ENCODE measurements around the gene CIZ1.

Gene CIZ1

DNA sequence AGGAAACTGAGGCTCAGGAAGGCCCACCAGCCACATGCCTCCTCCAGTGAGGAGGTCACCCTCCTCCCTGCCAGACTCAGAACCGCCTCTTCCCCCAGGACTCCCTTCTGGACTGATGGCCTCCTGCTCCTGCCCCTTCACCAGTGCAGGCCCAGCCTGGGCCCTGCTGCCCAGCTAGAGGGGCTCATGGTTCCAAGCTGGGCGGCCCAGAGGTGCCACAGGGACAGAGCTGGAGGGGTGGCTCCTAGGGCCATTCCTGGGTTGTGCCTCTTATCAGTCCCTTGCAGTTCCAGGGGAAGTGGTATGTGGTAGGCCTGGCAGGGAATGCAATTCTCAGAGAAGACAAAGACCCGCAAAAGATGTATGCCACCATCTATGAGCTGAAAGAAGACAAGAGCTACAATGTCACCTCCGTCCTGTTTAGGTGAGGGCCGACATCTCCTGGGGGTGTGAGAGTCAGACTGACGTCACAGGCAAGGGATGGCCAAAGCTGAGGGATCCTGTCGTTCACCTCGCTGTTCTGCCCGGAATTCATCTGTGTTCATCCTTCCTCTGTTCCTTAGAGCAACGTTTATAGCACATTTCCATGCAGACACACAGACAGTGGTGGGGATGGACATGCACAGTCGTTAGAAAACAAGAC lies 41.3 kb downstream of the CIZ1 start:
- DNase-seq (ENCODE audit: low spot score in 2 of 2), result no peak
- Mint-ChIP-seq H3K27ac (peak overlapping the region; percentile 67), H3K4me1 (peaks cover 13% of the 10 kb centered on the region), H3K4me3 (no peak overlapping the region), H3K36me3 (no peaks in the 10 kb centered on the region), H3K9me3 (no peaks in the 10 kb centered on the region)
- ATAC-seq, result no peak

DNA sequence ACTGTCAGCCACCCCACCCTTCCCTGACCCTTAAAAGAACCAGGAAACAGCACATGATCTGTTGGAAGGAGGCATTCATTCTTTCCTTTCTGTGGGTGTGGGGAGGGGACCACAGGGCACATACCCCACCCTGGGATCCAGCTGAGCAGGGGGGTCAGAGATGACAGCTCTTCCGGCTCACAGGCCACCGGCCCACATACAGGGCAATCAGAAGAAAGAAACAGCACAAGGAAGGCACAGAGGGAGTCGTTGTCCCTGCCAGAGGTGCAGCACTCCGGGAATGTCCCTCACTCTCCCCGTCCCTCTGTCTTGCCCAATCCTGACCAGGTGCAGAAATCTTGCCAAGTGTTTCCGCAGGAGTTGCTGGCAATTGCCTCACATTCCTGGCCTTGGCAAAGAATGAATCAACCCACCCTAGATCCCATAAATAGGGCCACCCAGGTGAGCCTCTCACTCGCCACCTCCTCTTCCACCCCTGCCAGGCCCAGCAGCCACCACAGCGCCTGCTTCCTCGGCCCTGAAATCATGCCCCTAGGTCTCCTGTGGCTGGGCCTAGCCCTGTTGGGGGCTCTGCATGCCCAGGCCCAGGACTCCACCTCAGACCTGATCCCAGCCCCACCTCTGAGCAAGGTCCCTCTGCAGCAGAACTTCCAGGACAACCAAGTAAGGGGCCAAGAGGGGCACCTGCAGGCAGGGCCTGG lies 42.2 kb downstream of the CIZ1 start, which contains the start of gene LCN2:
Gene LCN2, plus strand, starts transcription at position 453 of the 701 bp plus-strand sequence. Its CDS starts 73 bp downstream, at position 526.
- Mint-ChIP-seq H3K36me3 (no peaks in the 10 kb centered on the region), H3K4me1 (peaks cover 13% of the 10 kb centered on the region), H3K9me3 (no peaks in the 10 kb centered on the region), H3K27ac (peak within 1 kb of the TSS; percentile 67), H3K4me3 (no peak within 1 kb of the TSS)
- no peak for DNase-seq (ENCODE audit: low spot score in 2 of 2)
- no peak for ATAC-seq

DNA sequence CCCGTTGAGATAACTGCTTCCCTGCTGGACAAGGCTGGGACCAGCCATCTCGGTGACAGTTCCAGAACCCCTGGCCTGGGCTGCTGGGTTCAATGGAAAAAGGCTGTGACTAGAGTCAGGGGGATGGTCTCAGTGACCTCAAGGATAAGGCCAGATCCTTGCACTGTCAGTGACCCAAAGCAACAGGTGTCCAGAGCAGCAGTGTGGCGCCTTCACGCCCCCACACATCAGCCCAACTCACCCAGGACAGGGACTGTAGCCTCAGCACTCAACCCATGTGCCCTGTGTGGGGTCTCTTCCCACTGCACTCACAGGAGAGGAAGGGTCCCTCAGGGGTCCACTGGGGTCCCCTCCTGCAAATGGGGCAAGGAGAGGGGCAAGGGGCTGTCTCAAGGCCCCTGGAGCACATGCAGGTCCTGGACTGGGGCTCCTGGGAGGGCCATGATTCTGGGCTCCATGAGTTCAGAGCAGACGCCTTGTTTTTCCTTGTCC lies 42.8 kb downstream of the CIZ1 start:
- H3K27ac Mint-ChIP-seq, result no peak overlapping the region
- H3K36me3 Mint-ChIP-seq, result no peaks in the 10 kb centered on the region
- no peaks in the 10 kb centered on the region for H3K9me3 Mint-ChIP-seq
- H3K4me1 Mint-ChIP-seq, result peaks cover 13% of the 10 kb centered on the region
- H3K4me3 Mint-ChIP-seq, result no peak overlapping the region
- ATAC-seq, result no peak
- no peak for DNase-seq (ENCODE audit: low spot score in 2 of 2)

DNA sequence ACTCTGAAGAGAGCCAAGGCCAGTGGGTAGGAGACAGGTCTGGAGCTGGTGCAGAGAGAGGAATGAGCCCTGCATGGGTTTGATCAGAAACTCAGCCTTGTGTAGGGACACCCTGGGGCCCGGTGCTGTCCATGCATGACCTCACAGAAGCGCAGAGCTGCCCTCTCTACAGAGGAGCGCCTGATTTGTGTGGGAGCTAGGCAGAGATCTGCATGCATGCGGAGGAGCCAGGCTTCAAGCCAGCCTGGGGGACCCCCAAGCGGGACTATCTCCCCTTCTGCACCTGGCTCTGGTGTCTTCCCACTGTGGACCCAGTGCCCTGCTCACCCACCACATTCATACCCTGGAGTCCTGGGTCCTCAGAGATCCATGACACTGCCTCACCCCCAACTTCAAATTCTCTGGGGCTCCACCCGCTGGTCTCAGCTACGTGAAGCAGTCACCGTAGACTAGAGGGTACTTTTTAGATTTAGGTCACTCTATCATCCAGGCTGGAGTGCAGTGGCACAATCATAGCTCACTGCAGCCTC lies 44.7 kb downstream of the CIZ1 start:
- Mint-ChIP-seq H3K9me3 (no peaks in the 10 kb centered on the region), H3K4me3 (no peak overlapping the region), H3K27ac (no peak overlapping the region), H3K36me3 (no peaks in the 10 kb centered on the region), H3K4me1 (peaks cover 19% of the 10 kb centered on the region)
- ATAC-seq, result no peak
- no peak for DNase-seq (ENCODE audit: low spot score in 2 of 2)

DNA sequence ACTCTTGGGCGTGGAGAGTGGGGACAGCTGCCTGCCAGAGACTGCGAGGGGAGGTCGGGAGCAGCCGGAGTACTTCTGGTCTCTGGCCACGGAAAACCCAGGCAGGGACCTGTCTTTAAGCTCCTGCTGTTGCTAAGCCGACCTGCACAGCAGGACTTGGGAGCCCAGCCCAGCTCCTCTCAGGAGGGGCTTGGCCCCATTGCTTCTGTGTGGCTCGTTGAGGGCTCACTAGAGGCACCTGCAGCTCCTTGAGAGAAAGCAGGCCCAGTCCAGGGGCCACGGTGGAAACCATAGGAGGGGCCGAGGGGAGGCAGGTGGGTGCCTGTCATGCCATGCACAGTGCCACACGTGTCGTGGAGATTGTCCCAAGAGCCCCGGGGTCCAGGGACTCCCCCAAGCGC lies 45.4 kb downstream of the CIZ1 start:
- Mint-ChIP-seq H3K4me3 (no peak overlapping the region), H3K27ac (no peak overlapping the region), H3K4me1 (peaks cover 17% of the 10 kb centered on the region), H3K36me3 (no peaks in the 10 kb centered on the region), H3K9me3 (no peaks in the 10 kb centered on the region)
- ATAC-seq (peak; percentile 11), DNase-seq (ENCODE audit: low spot score in 2 of 2) (no peak)

DNA sequence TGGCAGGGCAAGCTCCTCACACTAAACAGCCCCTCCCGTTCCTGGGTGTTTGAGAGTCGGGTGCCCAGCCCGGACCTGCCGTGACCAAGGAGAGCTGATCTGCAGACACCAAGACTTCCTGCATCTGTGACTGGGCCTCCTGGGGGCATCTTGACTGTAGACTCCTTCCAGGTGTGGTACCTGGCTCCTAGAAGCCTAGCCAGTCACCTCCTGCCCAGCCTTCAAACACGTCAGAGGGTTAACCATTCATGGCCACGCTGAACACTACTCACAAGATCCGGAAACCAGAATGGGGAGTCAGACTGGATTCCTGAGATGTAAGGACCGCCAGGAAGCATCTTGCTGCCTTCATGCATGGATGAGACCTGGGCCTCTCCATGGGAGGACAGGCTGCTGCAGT lies 45.8 kb downstream of the CIZ1 start:
- DNase-seq (ENCODE audit: low spot score in 2 of 2) (no peak), ATAC-seq (no peak)
- Mint-ChIP-seq H3K4me1 (peaks cover 13% of the 10 kb centered on the region), H3K9me3 (no peaks in the 10 kb centered on the region), H3K36me3 (no peaks in the 10 kb centered on the region), H3K4me3 (no peak overlapping the region), H3K27ac (no peak overlapping the region)

DNA sequence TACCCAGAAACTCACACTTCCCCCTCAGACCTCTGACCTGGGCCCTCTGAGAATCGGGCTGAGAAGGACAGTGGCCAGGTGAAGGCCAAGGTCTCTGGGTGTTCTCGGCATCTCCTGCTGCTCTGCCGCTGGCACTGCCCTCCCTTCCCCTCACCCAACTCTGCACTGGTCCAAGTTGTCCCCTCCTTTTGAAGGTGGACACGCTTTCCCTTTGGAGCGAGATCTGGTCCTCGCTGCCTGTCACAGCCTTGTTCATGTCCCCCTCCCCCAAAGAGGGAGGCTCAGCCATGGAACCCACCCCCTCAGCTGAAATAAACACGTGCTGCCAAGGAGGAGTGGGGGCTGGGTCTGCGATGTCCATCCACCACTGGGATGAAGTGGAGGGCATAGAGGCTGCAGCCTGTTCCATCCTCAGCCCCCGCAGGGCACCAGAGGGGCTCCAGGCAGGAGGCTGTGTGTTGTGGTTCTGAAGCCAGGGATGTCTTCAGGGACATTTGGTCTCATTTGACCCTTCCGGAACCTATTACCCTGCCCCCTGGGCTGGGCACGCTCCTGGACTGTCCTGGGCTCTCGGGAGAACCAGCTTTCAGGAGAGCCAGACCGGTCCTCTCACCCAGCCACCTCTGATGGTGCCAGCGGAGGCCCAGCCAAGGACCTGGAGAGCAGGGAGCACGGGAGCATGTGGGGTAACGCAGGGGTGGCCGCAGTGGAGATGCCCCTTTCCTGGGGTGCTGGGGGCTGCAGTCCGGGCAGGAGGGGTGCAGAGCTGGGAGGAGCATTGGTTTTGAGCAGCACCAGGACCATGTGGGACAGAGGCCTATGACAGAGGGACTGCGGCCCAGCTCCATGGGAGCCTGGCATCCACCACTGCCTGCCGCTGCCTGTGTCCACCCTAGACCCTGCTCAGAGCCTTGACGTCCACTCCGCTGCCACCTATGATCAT lies 46.9 kb downstream of the CIZ1 start:
- H3K27ac Mint-ChIP-seq, result no peak overlapping the region
- H3K4me3 Mint-ChIP-seq, result no peak overlapping the region
- H3K36me3 Mint-ChIP-seq, result no peaks in the 10 kb centered on the region
- DNase-seq (ENCODE audit: low spot score in 2 of 2) (no peak), ATAC-seq (no peak)
- H3K9me3 Mint-ChIP-seq, result no peaks in the 10 kb centered on the region
- H3K4me1 Mint-ChIP-seq, result peaks cover 6% of the 10 kb centered on the region

DNA sequence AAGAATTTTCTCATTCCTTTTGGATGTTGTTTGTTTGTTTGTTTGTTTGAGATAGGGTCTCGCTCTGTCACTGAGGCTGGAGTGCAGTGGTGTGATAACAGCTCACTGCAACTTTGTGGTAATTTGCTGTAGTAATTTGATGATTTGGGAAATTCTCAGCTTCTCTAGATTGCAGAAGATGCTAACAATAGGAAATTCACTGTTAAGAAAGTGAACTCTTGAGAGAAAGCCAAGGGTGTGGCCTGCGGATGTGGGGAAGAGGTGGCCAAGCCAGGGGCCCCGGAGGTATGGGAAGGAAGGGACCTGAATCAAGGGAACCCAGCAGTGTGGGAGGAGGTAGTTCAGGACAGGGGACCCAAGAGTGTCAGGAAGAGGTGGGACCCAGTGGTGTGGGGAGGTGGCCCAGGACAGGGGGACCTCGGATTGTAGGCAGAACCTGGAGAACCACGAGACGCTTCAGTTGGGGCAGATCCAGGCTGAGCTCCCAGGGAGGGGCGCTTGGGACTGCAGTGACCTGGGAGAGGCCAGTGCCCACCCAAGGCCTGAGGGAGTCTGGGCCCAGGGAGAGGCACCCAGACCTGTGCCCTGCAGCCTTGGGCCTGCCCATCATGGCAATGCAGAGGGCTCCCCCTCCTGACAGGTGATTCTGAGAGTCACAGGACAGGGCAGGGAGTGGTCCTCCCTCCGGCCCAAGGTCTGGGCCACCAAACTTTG lies 47.7 kb downstream of the CIZ1 start:
- peaks cover 6% of the 10 kb centered on the region for H3K4me1 Mint-ChIP-seq
- H3K9me3 Mint-ChIP-seq, result no peaks in the 10 kb centered on the region
- ATAC-seq, result no peak
- H3K27ac Mint-ChIP-seq, result peak overlapping the region; percentile 84
- no peaks in the 10 kb centered on the region for H3K36me3 Mint-ChIP-seq
- H3K4me3 Mint-ChIP-seq, result no peak overlapping the region
- DNase-seq (ENCODE audit: low spot score in 2 of 2), result no peak

DNA sequence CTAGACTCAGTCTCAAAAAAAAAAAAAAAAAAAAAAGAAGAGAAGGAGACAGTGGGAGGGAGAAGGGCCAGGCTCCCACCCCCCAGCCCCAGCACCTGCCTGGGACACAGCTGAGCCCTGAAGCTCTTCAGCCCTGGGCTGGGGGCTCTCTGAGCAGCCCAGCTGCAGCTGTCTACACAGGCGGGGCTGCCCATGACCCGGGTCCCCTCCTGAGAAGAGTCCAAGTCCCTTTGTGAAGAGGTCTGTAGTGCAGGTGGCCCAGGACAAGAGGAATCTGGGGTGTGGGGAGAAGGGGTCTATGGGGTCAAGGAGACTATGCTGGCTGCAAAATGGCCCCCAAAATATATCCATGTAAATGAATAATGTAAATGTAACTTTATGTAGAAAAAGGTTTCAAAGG lies 48.8 kb downstream of the CIZ1 start:
- no peak for DNase-seq (ENCODE audit: low spot score in 2 of 2)
- ATAC-seq, result no peak
- no peaks in the 10 kb centered on the region for H3K9me3 Mint-ChIP-seq
- H3K4me3 Mint-ChIP-seq, result no peak overlapping the region
- peak overlapping the region; percentile 35 for H3K27ac Mint-ChIP-seq
- H3K36me3 Mint-ChIP-seq, result no peaks in the 10 kb centered on the region
- H3K4me1 Mint-ChIP-seq, result peaks cover 6% of the 10 kb centered on the region

DNA sequence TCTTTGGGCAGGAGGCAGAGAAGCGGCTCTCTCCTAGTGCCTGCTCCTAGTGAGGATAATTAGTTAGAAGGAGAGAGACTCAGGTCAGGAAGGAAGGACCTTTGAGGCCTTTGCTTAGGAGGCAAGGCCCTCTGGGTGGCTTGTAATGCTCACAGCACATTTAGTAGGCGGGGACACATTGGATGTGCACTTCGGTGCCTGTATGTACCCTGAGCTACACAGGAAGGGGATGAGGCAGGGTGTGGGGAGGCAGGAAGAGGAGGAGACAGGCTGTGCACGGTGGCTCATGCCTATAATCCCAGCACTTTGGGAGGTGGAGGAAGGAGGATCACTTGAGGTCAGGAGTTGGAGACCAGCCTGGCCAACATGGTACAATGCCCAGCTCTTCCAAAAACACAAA lies 49.3 kb downstream of the CIZ1 start:
- DNase-seq (ENCODE audit: low spot score in 2 of 2), result no peak
- H3K36me3 Mint-ChIP-seq, result no peaks in the 10 kb centered on the region
- H3K27ac Mint-ChIP-seq, result peak overlapping the region; percentile 35
- peaks cover 6% of the 10 kb centered on the region for H3K4me1 Mint-ChIP-seq
- no peak overlapping the region for H3K4me3 Mint-ChIP-seq
- ATAC-seq, result no peak
- no peaks in the 10 kb centered on the region for H3K9me3 Mint-ChIP-seq

DNA sequence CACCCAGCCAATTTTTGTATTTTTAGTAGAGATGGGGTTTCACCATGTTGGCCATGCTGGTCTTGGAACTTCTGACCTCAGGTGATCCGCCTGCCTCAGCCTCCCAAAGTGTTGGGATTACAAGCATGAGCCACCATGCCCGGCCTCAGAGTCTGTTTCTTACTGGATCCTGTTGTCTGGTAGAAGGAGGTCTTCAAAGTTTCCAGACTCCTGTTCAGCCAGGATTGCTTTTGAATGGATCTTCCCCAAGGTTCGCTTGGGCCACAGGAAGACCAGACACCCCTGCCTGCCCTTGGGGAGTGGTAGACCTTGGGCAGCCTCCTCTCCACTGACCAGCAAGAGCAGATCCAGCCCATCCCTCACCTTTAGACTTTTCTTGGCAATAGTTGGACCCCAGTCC lies 49.8 kb downstream of the CIZ1 start:
- ATAC-seq, result no peak
- DNase-seq (ENCODE audit: low spot score in 2 of 2), result no peak
- no peaks in the 10 kb centered on the region for H3K9me3 Mint-ChIP-seq

DNA sequence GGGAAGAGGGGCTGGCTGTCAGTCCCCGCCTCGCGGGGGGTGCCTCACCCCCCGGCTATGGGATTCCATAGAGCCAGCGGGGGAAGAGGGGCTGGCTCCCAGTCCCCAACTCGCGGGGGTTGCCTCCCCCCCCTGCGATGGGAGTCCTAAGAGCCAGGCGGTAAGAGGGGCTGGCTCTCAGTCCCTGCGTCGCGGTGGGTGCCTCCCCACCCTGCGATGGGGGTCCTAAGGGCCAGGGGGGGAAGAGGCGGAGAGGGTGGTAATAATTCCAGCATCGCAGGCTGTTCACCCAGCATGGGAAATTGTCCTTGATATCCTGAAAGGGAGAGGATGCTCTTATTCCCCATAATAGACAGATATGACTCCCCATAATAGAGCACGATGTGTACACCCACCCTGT lies 51.8 kb downstream of the CIZ1 start:
- DNase-seq (ENCODE audit: low spot score in 2 of 2) (no peak), ATAC-seq (no peak)
- Mint-ChIP-seq H3K36me3 (no peaks in the 10 kb centered on the region), H3K27ac (no peak overlapping the region), H3K9me3 (no peaks in the 10 kb centered on the region), H3K4me1 (peaks cover 11% of the 10 kb centered on the region), H3K4me3 (no peak overlapping the region)

More for the DNA sequence above, 49.8 kb downstream of the CIZ1 start:
- peaks cover 6% of the 10 kb centered on the region for H3K4me1 Mint-ChIP-seq
- no peaks in the 10 kb centered on the region for H3K36me3 Mint-ChIP-seq
- H3K27ac Mint-ChIP-seq, result peak overlapping the region; percentile 35
- H3K4me3 Mint-ChIP-seq, result no peak overlapping the region

DNA sequence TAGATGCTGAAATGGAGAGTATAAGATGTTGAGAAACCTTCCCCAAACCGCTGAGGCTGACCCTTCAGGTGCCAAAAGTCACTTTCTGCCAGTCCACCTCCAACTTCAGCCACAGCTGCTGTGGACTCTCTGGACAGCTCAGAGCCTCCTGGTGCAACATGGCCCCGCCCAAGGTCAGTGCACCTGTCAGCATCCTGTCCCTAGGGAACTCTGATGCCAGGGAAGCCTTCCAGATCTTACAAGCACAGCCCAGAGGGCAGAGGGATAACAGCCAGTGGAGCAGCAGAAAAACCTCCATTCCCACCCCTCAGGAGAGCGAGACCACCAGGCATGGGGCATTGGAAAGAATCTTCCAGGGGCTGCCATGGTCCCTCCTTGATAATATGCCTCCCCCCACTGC lies 53.4 kb downstream of the CIZ1 start:
- Mint-ChIP-seq H3K36me3 (no peaks in the 10 kb centered on the region), H3K9me3 (no peaks in the 10 kb centered on the region), H3K4me1 (peaks cover 11% of the 10 kb centered on the region), H3K4me3 (no peak overlapping the region), H3K27ac (peak overlapping the region; percentile 64)
- no peak for ATAC-seq
- DNase-seq (ENCODE audit: low spot score in 2 of 2), result no peak

DNA sequence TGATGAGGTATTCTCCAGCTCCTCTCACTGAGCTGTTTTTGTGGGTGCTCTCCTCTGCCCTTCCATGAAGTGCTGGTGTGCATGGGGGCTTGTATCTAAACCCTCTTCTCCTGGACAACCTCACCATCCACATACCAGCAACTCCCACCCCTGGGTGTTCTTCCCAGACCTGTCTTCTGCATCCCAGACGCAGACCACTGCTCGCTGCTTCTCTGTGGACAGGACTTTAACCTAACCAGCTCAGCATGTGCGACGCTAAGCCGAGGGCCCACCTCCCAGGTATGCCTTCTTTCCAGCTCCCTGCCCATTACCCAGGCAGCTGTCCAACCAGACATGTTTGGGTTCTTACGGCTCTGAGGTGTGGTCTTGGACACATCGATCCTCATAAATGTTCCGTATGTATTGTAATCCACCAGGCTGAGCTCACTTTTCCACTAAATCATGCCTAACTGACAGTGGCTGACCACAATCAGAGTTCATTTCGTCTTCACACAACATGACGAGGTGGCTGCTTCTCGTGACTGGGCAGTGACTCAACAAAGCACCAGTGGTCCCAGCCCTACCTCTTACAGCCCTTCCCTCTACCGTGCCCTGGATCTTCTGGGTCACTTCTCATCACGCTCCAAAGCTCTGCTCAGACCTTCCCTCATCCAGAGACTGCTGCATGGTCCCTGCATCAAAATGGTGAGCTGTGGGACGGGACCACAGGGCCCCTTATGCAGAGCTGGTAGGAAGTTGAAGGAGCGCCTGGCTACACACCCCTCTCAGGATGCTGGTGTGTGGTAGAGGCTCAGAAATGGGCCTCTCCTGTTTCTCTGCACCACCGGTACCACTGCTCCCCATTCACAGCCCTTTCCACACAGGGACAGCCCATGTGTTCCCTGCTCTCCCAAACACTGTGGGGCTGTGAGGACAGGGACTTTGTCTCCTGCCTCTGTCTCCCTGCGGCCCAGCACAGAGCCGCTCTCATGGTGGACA lies 54.3 kb downstream of the CIZ1 start:
- peak overlapping the region; percentile 64 for H3K27ac Mint-ChIP-seq
- H3K9me3 Mint-ChIP-seq, result no peaks in the 10 kb centered on the region
- H3K36me3 Mint-ChIP-seq, result no peaks in the 10 kb centered on the region
- ATAC-seq, result peak; percentile 34
- no peak for DNase-seq (ENCODE audit: low spot score in 2 of 2)
- H3K4me3 Mint-ChIP-seq, result no peak overlapping the region
- H3K4me1 Mint-ChIP-seq, result peaks cover 8% of the 10 kb centered on the region
